ENCODE data around the gene PLXNB3. TPM values are rescaled to one million over a fixed set of nuclear protein-coding genes. Genes with fewer than 3 reads are reported as not detected.
"Not testable (repeated sequence)": the region's sequence is repeated elsewhere in the genome, so short reads cannot be mapped to it uniquely, and the experiment has no call there.

Gene PLXNB3
- polyA plus RNA-seq, 4 donors: 0.76 to 2.1 (median 1.5) TPM

- no peak for DNase-seq (ENCODE audit: low read depth in 4 of 4, low spot score in 3 of 4)
These were observed 43.0 kb downstream of the PLXNB3 start for GRCh38 chrX:153806999-153807575.

GRCh38 chrX:153807976-153808375 is 43.9 kb downstream of the PLXNB3 start:
- DNase-seq (ENCODE audit: low read depth in 4 of 4, low spot score in 3 of 4): no peak

- DNase-seq (ENCODE audit: low read depth in 4 of 4, low spot score in 3 of 4): no peak
These were observed 48.2 kb downstream of the PLXNB3 start for GRCh38 chrX:153812220-153812619.

- DNase-seq (ENCODE audit: low read depth in 4 of 4, low spot score in 3 of 4): no peak
These were observed 49.1 kb downstream of the PLXNB3 start for GRCh38 chrX:153813161-153813560.

GRCh38 chrX:153814591-153815315 is 50.7 kb downstream of the PLXNB3 start:
- DNase-seq (ENCODE audit: low read depth in 4 of 4, low spot score in 3 of 4): no peak

GRCh38 chrX:153816831-153817690 is 53.0 kb downstream of the PLXNB3 start:
- DNase-seq (ENCODE audit: low read depth in 4 of 4, low spot score in 3 of 4): no peak

GRCh38 chrX:153818064-153818463 is 54.0 kb downstream of the PLXNB3 start:
- DNase-seq (ENCODE audit: low read depth in 4 of 4, low spot score in 3 of 4): not testable (repeated sequence)

- no peak for DNase-seq (ENCODE audit: low read depth in 4 of 4, low spot score in 3 of 4)
These were observed 54.7 kb downstream of the PLXNB3 start for GRCh38 chrX:153818571-153819383.

- DNase-seq (ENCODE audit: low read depth in 4 of 4, low spot score in 3 of 4): no peak
These were observed 55.5 kb downstream of the PLXNB3 start for GRCh38 chrX:153819384-153820040.

GRCh38 chrX:153820601-153821000 is 56.6 kb downstream of the PLXNB3 start:
- DNase-seq (ENCODE audit: low read depth in 4 of 4, low spot score in 3 of 4): no peak

GRCh38 chrX:153821066-153821465 is 57.0 kb downstream of the PLXNB3 start:
- no peak for DNase-seq (ENCODE audit: low read depth in 4 of 4, low spot score in 3 of 4)

- DNase-seq (ENCODE audit: low read depth in 4 of 4, low spot score in 3 of 4): no peak
These were observed 60.3 kb downstream of the PLXNB3 start for GRCh38 chrX:153824348-153824747.

- DNase-seq (ENCODE audit: low read depth in 4 of 4, low spot score in 3 of 4): no peak
These were observed 61.0 kb downstream of the PLXNB3 start for GRCh38 chrX:153825042-153825441.

Other genes with a start within 250 kb of the PLXNB3 start
- under 1 TPM; 0.10 to 0.32 (median 0.22) TPM for gene ATP2B3, start 246.6 kb upstream of the PLXNB3 start, polyA plus RNA-seq (ENCODE audit: insufficient read length in 4 of 4)
- gene CCNQ, start 165.1 kb upstream of the PLXNB3 start, polyA plus RNA-seq (ENCODE audit: insufficient read length in 4 of 4): 10 to 100 TPM; 13.5 to 20.7 (median 17.9) TPM
- gene DUSP9, start 117.0 kb upstream of the PLXNB3 start, polyA plus RNA-seq (ENCODE audit: insufficient read length in 4 of 4): 10 to 100 TPM in 3 of 4 donors, 1 to 10 TPM in 1; 2.7 to 52.1 (median 44.9) TPM
- 10 to 100 TPM in 1 of 4 donors, 1 to 10 TPM in 3; 1.7 to 10.1 (median 7.8) TPM for gene PNCK, start 90.4 kb upstream of the PLXNB3 start, polyA plus RNA-seq (ENCODE audit: insufficient read length in 4 of 4)
- 10 to 100 TPM; 16.8 to 64.5 (median 46.2) TPM for gene SLC6A8, start 76.3 kb upstream of the PLXNB3 start, polyA plus RNA-seq (ENCODE audit: insufficient read length in 4 of 4)
- 100 to 1,000 TPM; 100 to 199 (median 181) TPM for gene BCAP31, start 39.9 kb upstream of the PLXNB3 start, polyA plus RNA-seq (ENCODE audit: insufficient read length in 4 of 4)
- 1 to 10 TPM; 7.0 to 9.6 (median 8.0) TPM for gene ABCD1, start 39.4 kb upstream of the PLXNB3 start, polyA plus RNA-seq (ENCODE audit: insufficient read length in 4 of 4)
- 1 to 10 TPM in 3 of 4 donors, under 1 TPM in 1; 0.65 to 6.7 (median 1.9) TPM for gene SRPK3, start 16.8 kb downstream of the PLXNB3 start, polyA plus RNA-seq (ENCODE audit: insufficient read length in 4 of 4)
- 10 to 100 TPM; 59.4 to 95.2 (median 71.3) TPM for gene IDH3G, start 30.1 kb downstream of the PLXNB3 start, polyA plus RNA-seq (ENCODE audit: insufficient read length in 4 of 4)
- 100 to 1,000 TPM; 133 to 167 (median 150) TPM for gene SSR4, start 30.4 kb downstream of the PLXNB3 start, polyA plus RNA-seq (ENCODE audit: insufficient read length in 4 of 4)
- gene PDZD4, start 66.3 kb downstream of the PLXNB3 start, polyA plus RNA-seq (ENCODE audit: insufficient read length in 4 of 4): 10 to 100 TPM in 2 of 4 donors, 1 to 10 TPM in 2; 6.9 to 13.7 (median 9.6) TPM
- 10 to 100 TPM in 3 of 4 donors, 1 to 10 TPM in 1; 1.9 to 67.6 (median 44.6) TPM for gene L1CAM, start 121.9 kb downstream of the PLXNB3 start, polyA plus RNA-seq (ENCODE audit: insufficient read length in 4 of 4)
- 1 to 10 TPM in 3 of 4 donors, under 1 TPM in 1; 0.15 to 6.1 (median 1.9) TPM for gene AVPR2, start 140.4 kb downstream of the PLXNB3 start, polyA plus RNA-seq (ENCODE audit: insufficient read length in 4 of 4)
- 10 to 100 TPM; 16.5 to 52.7 (median 23.7) TPM for gene ARHGAP4, start 162.0 kb downstream of the PLXNB3 start, polyA plus RNA-seq (ENCODE audit: insufficient read length in 4 of 4)
- 10 to 100 TPM; 46.8 to 83.0 (median 58.6) TPM for gene NAA10, start 170.8 kb downstream of the PLXNB3 start, polyA plus RNA-seq (ENCODE audit: insufficient read length in 4 of 4)
- 10 to 100 TPM in 3 of 4 donors, 1 to 10 TPM in 1; 5.4 to 22.3 (median 14.5) TPM for gene RENBP, start 180.4 kb downstream of the PLXNB3 start, polyA plus RNA-seq (ENCODE audit: insufficient read length in 4 of 4)
- 10 to 100 TPM; 38.1 to 49.9 (median 42.2) TPM for gene HCFC1, start 207.6 kb downstream of the PLXNB3 start, polyA plus RNA-seq (ENCODE audit: insufficient read length in 4 of 4)
- gene TMEM187, start 208.5 kb downstream of the PLXNB3 start, polyA plus RNA-seq (ENCODE audit: insufficient read length in 4 of 4): 1 to 10 TPM; 4.4 to 9.1 (median 5.2) TPM

All from left renal pelvis (tissue), 4 donors.